Peyer's patch (tissue), 4 donors: ENCODE results near the gene UBR2. TPM values are rescaled to one million over a fixed set of nuclear protein-coding genes. Genes with fewer than 3 reads are reported as not detected.
"Not testable (repeated sequence)": the region's sequence is repeated elsewhere in the genome, so short reads cannot be mapped to it uniquely, and the experiment has no call there.

Source experiments
- DNase-seq, 3 donors: peaks; one replicate each; pipeline ENCODE4 v3.0.0-alpha.2; 2017 to 2019
- H3K27ac ChIP-seq, 4 donors: fragments of 200-600 bp; sonication (generic); one replicate each; pipeline ENCODE4 v1.5.1; 2016 to 2019
- H3K27me3 ChIP-seq, 2 donors: fragments of 200-600 bp; sonication (generic); one replicate each; pipeline ENCODE4 v1.5.1; 2019
- H3K36me3 ChIP-seq, 3 donors: fragments of 200-600 bp; sonication (generic); one replicate each; pipeline ENCODE4 v1.5.1; 2016 to 2019
- H3K4me1 ChIP-seq, 4 donors: fragments of 200-600 bp; sonication (generic); one replicate each; pipeline ENCODE4 v1.5.1; 2016 to 2019
- H3K4me3 ChIP-seq, 4 donors: fragments of 200-600 bp; sonication (generic); 1 replicate in 3 of 4; 2 replicates in 1 of 4; pipeline ENCODE4 v1.5.1; 2016 to 2019; ENCODE audit warnings: mild to moderate bottlenecking in 1 of 4
- H3K9me3 ChIP-seq, 4 donors: fragments of 200-600 bp; sonication (generic); one replicate each; pipeline ENCODE4 v1.5.1; 2016 to 2019; ENCODE audit warnings: mild to moderate bottlenecking in 1 of 4
- CTCF ChIP-seq, 6 experiments: fragments of 450-650 bp in 4 of 6; fragments of 200-600 bp in 2 of 6; sonication (generic) in 1 of 6; IDR thresholded peaks; one replicate each; pipeline ENCODE4 v1.5.1; 2017 to 2019; ENCODE audit warnings: antibody characterized with exemption in 6 of 6, mild to moderate bottlenecking in 3 of 6, moderate library complexity in 1 of 6
- POLR2A ChIP-seq, 2 donors: fragments of 450-650 bp; IDR thresholded peaks; one replicate each; pipeline ENCODE4 v1.5.1; 2017; ENCODE audit warnings: antibody characterized with exemption in 2 of 2, mild to moderate bottlenecking in 2 of 2, moderate library complexity in 2 of 2
- total RNA-seq, 4 donors: library from RNA; depleted of rRNA; stranded (reverse); fragments of >200 nt; gene quantifications; one replicate each; pipeline ENCODE4 v1.1.0, GENCODE V29; 2016

The UBR2 gene
- total RNA-seq, 4 donors from 2014 or later, result 36.4 to 51.2 (median 41.1) TPM

- Histone ChIP-seq H3K27me3 (no peaks in the 10 kb centered on the region), H3K4me3 (no peak overlapping the region), H3K36me3 (peaks cover 0 to 19% (median 0%) of the 10 kb centered on the region in 3 donors), H3K4me1 (no peaks in the 10 kb centered on the region), H3K9me3 (no peaks in the 10 kb centered on the region), H3K27ac (no peak overlapping the region)
- TF ChIP-seq POLR2A (IDR thresholded peaks at IDR 0.05), result no peak
- TF ChIP-seq CTCF (IDR thresholded peaks at IDR 0.05), result no peak
- DNase-seq, result peak in 1 of 3 donors; percentile 47
These were observed 132.9 kb downstream of the UBR2 start for GRCh38 chr6:42696526-42697267.

GRCh38 chr6:42697268-42697655 lies 133.4 kb downstream of the UBR2 start:
- no peak overlapping the region for H3K4me3 ChIP-seq
- H3K27ac ChIP-seq, result no peak overlapping the region
- TF ChIP-seq POLR2A (IDR thresholded peaks at IDR 0.05) (no peak), CTCF (IDR thresholded peaks at IDR 0.05) (no peak)
- DNase-seq, result peak in 1 of 3 donors; percentile 31
- H3K9me3 ChIP-seq, result no peaks in the 10 kb centered on the region
- no peaks in the 10 kb centered on the region for H3K4me1 ChIP-seq
- no peaks in the 10 kb centered on the region for H3K27me3 ChIP-seq
- peaks cover 0 to 15% (median 0%) of the 10 kb centered on the region in 3 donors for H3K36me3 ChIP-seq

GRCh38 chr6:42698217-42698616 lies 134.4 kb downstream of the UBR2 start:
- peaks cover 0 to 5% (median 0%) of the 10 kb centered on the region in 3 donors for H3K36me3 ChIP-seq
- no peak overlapping the region for H3K27ac ChIP-seq
- peak in 1 of 3 donors; percentile 35 for DNase-seq
- H3K27me3 ChIP-seq, result no peaks in the 10 kb centered on the region
- TF ChIP-seq CTCF (IDR thresholded peaks at IDR 0.05), result no peak
- no peak for TF ChIP-seq POLR2A (IDR thresholded peaks at IDR 0.05)
- no peak overlapping the region for H3K4me3 ChIP-seq
- no peaks in the 10 kb centered on the region for H3K4me1 ChIP-seq
- H3K9me3 ChIP-seq, result no peaks in the 10 kb centered on the region

GRCh38 chr6:42702200-42702599 lies 138.4 kb downstream of the UBR2 start:
- no peak for TF ChIP-seq CTCF (IDR thresholded peaks at IDR 0.05)
- no peak for TF ChIP-seq POLR2A (IDR thresholded peaks at IDR 0.05)
- no peaks in the 10 kb centered on the region for H3K27me3 ChIP-seq
- no peak overlapping the region for H3K27ac ChIP-seq
- DNase-seq, result no peak
- H3K36me3 ChIP-seq, result no peaks in the 10 kb centered on the region
- H3K4me3 ChIP-seq, result no peak overlapping the region
- no peaks in the 10 kb centered on the region for H3K9me3 ChIP-seq
- H3K4me1 ChIP-seq, result no peaks in the 10 kb centered on the region

- DNase-seq, H3K9me3 ChIP-seq, H3K27ac ChIP-seq: not testable (repeated sequence)
These were observed 139.0 kb downstream of the UBR2 start for GRCh38 chr6:42702786-42703185.

GRCh38 chr6:42704251-42704936 lies 140.6 kb downstream of the UBR2 start:
- Histone ChIP-seq H3K36me3 (no peaks in the 10 kb centered on the region), H3K4me1 (no peaks in the 10 kb centered on the region), H3K4me3 (no peak overlapping the region), H3K27me3 (no peaks in the 10 kb centered on the region), H3K9me3 (no peaks in the 10 kb centered on the region), H3K27ac (no peak overlapping the region)
- peak in 1 of 3 donors; percentile 45 for DNase-seq
- no peak for TF ChIP-seq POLR2A (IDR thresholded peaks at IDR 0.05)
- no peak for TF ChIP-seq CTCF (IDR thresholded peaks at IDR 0.05)

More at GRCh38 chr6:42702786-42703185, 139.0 kb downstream of the UBR2 start:
- not testable (repeated sequence) for H3K4me3 ChIP-seq, H3K36me3 ChIP-seq, H3K27me3 ChIP-seq, H3K4me1 ChIP-seq
